Caki2 (cell line): Measurements from ENCODE around the gene RETREG1. TPM values are rescaled to one million over a fixed set of nuclear protein-coding genes. Genes with fewer than 3 reads are reported as not detected.
"Not testable (repeated sequence)": the region's sequence is repeated elsewhere in the genome, so short reads cannot be mapped to it uniquely, and the experiment has no call there.

ENCODE experiments used
- DNase-seq: peaks from one replicate; pipeline ENCODE4 v3.0.0-alpha.2; 2015; ENCODE audit warnings: low read depth
- in situ Hi-C: cut with HindIII; loops from 2 replicates; pipeline ENCODE4 v1.10.0; 2016; ENCODE audit warnings: low sequenced_read_pairs, low pct_unique_long_range_greater_than_20kb, mixed read lengths
- total RNA-seq: library from RNA; depleted of rRNA; stranded (reverse); fragments of >200 nt; shearing (Covaris generic); gene quantifications from 2 replicates; pipeline ENCODE4 v1.2.3, GENCODE V29; 2014; ENCODE audit warnings: low replicate concordance

The RETREG1 gene
- total RNA-seq, 1 experiment from 2014 or later, result 9.5 TPM

GRCh38 chr5:16565118-16565517, 51.7 kb downstream of the RETREG1 start:
- in situ Hi-C loops, result no loop called here
- DNase-seq, result no peak

DNA sequence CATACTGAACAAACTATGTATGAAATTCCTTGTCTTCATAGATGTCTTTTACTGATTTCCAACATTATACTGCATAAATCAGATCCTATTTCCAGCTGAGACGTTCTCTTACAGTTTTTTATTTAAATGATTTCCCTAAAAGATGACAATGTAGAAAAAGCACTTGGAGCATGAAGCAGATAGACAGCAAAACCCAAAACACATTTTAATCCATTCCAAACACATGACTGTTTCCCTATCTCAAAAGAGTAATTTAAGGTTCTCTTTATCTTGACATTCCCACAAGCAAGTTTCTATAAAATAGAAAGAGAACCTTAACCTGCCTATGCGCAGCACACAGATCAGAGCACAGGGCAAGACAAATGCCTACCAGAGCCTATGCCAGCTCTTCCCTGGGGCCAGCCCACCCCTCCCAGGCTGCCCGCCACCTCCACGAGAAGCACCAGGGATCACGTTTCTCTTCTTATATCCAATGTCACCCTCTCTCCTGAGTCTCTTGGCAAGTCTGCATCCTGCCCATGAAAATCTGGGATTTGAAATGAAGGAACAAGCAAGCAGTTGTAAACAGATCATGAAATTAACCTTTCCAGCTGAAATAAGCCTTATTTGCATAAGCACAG, 52.4 kb downstream of the RETREG1 start:
- in situ Hi-C loops, result no loop called here
- no peak for DNase-seq

- DNase-seq, result no peak
- in situ Hi-C loops, result no loop called here
Measured at GRCh38 chr5:16563686-16564085, 53.1 kb downstream of the RETREG1 start.

DNA sequence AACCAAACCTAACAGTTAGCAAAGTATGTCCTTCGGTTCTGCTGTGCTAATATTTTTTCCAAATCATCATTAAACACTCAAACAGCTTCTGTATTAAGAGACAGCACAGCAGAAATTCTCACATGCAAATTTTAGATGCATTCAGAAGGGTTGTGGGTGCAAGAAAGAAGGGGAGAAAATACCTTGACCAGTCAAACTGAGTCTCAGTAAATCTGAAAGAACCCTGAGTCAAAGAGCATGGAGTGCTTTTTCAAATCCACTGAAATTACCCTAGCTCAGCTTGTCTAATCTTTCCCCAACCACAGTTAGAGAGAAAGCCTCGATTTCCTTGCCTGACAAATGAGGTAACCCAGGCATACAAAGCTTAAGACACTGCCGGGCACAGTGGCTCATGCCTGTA, 55.1 kb downstream of the RETREG1 start:
- DNase-seq, result no peak
- in situ Hi-C loops, result no loop called here

DNA sequence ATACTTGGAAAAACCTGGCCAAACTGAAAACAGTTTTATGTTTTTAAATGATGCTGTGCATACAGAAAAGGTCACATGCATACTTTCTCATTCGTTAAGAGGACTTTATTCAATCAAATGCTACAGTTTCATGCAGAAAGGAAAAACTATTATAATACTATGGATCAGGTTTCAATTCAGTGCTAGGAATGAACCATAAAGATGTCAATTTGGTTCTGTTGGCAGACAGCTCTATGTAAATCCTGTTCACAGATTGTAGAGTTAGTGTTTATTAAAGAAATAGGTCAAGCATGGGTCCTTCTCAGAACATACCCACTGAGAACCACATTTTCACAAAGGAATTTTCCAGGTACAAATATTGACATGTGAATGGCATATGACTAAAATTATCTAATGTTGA, 57.1 kb downstream of the RETREG1 start:
- DNase-seq, result no peak
- in situ Hi-C loops, result no loop called here

DNA sequence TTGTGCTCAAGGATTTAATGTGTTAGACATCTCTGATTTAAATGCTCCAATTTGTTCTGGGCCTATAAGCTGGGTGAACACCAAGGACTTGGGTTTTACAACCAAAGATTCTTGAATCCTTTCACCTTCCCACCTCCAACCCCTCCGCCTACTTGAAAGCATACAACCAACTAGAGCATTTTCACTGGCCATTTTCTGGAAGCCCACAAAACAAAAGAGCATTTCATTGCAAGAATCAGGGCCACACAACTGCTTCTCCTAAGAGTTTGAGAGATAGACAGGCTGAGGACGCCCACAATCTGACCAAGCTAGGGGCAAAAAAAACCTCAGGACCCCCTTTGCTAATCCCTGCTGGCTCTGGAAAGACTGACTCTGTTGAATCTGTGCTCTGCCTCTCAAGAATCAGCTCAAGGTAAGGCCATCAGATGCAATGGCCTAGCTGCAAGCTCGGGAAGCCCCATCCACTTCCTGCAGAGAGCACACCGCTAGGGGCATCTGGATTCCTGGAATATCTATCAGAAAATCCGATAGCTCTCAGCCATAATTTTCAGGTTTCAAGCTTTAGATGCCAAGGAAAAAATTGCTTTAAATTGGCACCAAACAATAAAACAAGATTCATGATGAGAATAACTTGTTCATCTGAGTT, 57.7 kb downstream of the RETREG1 start:
- in situ Hi-C loops, result no loop called here
- DNase-seq, result no peak

GRCh38 chr5:16557477-16557876, 59.3 kb downstream of the RETREG1 start:
- DNase-seq, result no peak
- in situ Hi-C loops, result no loop called here

DNA sequence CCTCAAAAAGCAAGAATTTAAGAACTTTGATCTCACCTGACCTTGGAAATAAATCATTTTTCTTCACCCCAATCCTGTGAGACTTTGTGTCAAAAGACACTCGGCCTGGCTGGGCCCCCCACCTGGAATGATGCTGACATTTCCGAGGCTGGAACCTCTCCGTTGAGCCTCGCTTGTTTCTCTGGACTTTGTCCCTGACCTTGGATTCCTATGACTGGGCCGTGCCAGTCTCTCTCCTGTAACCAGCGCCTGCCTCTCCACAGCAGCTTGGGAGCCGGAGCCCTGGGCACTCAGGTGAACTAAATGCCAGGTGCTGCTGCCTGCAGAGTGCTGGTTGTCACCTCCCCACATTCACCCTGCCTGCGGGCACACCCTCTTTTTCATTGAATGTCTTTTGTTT, 62.7 kb downstream of the RETREG1 start:
- in situ Hi-C loops, result no loop called here
- DNase-seq, result no peak

GRCh38 chr5:16552666-16553343, 64.0 kb downstream of the RETREG1 start:
- in situ Hi-C loops, result no loop called here
- peak; percentile 51 for DNase-seq

GRCh38 chr5:16551628-16552027, 65.2 kb downstream of the RETREG1 start:
- in situ Hi-C loops, result no loop called here
- no peak for DNase-seq

- DNase-seq, result peak; percentile 44
- in situ Hi-C loops, result no loop called here
Measured at GRCh38 chr5:16550316-16550952, 66.4 kb downstream of the RETREG1 start.

DNA sequence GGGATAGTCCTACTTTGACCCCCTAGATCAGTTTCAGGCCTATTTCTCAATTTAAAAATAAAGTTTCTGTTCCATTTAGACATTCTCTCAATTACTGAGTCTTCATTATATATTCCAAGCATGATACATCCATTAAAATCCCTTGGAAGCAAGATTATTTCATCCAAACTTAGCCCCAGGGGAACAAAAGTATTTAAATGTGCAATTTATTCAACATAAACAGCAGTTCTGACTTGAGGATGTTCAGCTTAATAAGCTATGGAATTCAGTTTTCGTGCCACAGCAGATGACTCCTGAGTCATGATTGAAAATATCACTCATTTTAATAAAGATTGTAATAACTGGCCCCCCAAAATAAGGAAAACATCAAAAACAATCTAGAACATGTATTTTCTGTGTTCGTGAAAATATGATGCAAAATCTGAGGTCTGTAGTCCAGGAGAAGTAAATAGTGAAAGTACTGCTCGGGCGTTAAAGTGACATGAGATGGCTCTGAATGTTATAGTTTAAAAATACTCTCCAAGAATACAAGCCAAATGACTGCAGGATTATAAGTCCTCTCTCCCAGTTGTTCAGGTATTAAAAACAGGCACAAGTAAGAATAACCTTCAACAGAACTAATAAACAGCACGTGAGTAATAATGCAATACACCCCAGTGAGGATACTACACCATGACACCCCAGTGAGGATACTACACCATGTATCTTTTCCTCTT, 67.1 kb downstream of the RETREG1 start:
- DNase-seq, result no peak
- in situ Hi-C loops, result no loop called here

DNA sequence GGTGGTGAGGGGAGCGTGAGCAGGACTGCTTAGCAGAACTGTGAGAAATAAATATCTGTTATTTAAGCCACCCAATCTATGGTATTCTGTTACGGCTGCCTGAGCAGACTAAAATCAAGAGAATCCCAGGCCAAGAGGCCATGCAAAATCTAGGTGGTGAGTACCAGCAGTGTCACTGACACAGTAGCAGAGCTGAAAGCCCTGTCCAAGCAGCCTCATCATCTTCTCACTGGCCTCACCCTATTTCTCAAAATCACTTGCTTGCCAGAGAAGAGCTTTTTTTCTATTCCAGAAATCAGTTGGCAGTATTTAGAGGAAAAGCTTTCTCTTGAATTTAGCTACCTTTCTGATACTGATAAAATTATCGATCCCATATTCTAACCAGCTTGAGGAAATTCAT, 68.0 kb downstream of the RETREG1 start:
- in situ Hi-C loops, result no loop called here
- DNase-seq, result no peak

GRCh38 chr5:16548115-16548514, 68.7 kb downstream of the RETREG1 start:
- no peak for DNase-seq
- in situ Hi-C loops, result no loop called here

GRCh38 chr5:16547200-16547842, 69.5 kb downstream of the RETREG1 start:
- in situ Hi-C loops, result no loop called here
- DNase-seq, result no peak

DNA sequence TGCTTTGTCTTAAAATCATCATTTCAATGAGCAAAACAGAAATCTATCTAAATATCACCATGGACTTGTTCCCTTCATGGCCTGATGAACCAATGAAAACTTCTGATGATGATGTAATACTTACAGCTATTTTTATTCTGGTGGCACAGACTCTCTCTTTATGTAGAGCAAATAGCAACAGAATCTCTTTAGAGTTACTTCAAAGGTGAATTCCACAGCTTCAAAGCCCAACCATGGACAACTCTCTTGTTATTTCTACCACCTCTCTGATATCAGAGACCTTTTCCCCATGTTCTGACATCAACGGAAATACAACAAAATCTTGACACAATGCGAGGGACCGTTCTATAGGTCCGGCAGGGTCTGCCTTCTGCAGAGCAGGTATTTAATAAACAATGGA, 70.1 kb downstream of the RETREG1 start:
- DNase-seq, result no peak
- in situ Hi-C loops, result no loop called here

- DNase-seq, result no peak
- in situ Hi-C loops, result no loop called here
Measured at GRCh38 chr5:16544607-16545374, 72.0 kb downstream of the RETREG1 start.

GRCh38 chr5:16543206-16543605, 73.6 kb downstream of the RETREG1 start:
- peak; percentile 40 for DNase-seq
- in situ Hi-C loops, result not testable (repeated sequence)
